HG02623 (cell line): Measurements from ENCODE around the gene GCLM.
"Not testable (repeated sequence)": the region's sequence is repeated elsewhere in the genome, so short reads cannot be mapped to it uniquely, and the experiment has no call there.

Experiments
- ATAC-seq: cut with Tn5 transposase; IDR thresholded peaks from one replicate; pipeline ENCODE4 v1.9.1; 2021; ENCODE audit warnings: moderate library complexity; ENCODE audit not compliant: unreplicated experiment

The GCLM gene

GRCh38 chr1:93899543-93900207, 9.6 kb downstream of the GCLM start:
- ATAC-seq, result no peak

- no peak for ATAC-seq
These were observed 20.3 kb downstream of the GCLM start for GRCh38 chr1:93888900-93889299.

GRCh38 chr1:93882269-93882668, 27.0 kb downstream of the GCLM start:
- no peak for ATAC-seq

- no peak for ATAC-seq
These were observed 28.5 kb downstream of the GCLM start for GRCh38 chr1:93880731-93881130.

GRCh38 chr1:93878889-93879586, 30.2 kb downstream of the GCLM start, which contains the start of gene DNTTIP2:
Gene DNTTIP2 (minus strand): TSS chr1:93879206. CDS start chr1:93879148, 58 bp downstream.
- peak; percentile 96 for ATAC-seq

GRCh38 chr1:93878501-93878888, 30.7 kb downstream of the GCLM start:
- peak; percentile 49 for ATAC-seq

- ATAC-seq, result no peak
These were observed 31.7 kb downstream of the GCLM start for GRCh38 chr1:93877529-93877928.

GRCh38 chr1:93876244-93876643, 33.0 kb downstream of the GCLM start:
- ATAC-seq, result no peak

GRCh38 chr1:93874025-93874651, 35.1 kb downstream of the GCLM start:
- no peak for ATAC-seq

- no peak for ATAC-seq
These were observed 37.9 kb downstream of the GCLM start for GRCh38 chr1:93871366-93871765.

GRCh38 chr1:93869653-93870052, 39.6 kb downstream of the GCLM start:
- no peak for ATAC-seq

GRCh38 chr1:93868492-93868891, 40.7 kb downstream of the GCLM start:
- ATAC-seq, result not testable (repeated sequence)

- no peak for ATAC-seq
These were observed 44.0 kb downstream of the GCLM start for GRCh38 chr1:93865253-93865652.

- no peak for ATAC-seq
These were observed 45.1 kb downstream of the GCLM start for GRCh38 chr1:93864175-93864574.

- not testable (repeated sequence) for ATAC-seq
These were observed 51.6 kb downstream of the GCLM start for GRCh38 chr1:93857653-93858052.

- not testable (repeated sequence) for ATAC-seq
These were observed 53.2 kb downstream of the GCLM start for GRCh38 chr1:93855983-93856382.

- ATAC-seq, result no peak
These were observed 55.3 kb downstream of the GCLM start for GRCh38 chr1:93853940-93854339.

- ATAC-seq, result no peak
These were observed 57.4 kb downstream of the GCLM start for GRCh38 chr1:93851878-93852277.

GRCh38 chr1:93851327-93851712, 57.9 kb downstream of the GCLM start:
- no peak for ATAC-seq

GRCh38 chr1:93850687-93851326, 58.4 kb downstream of the GCLM start:
- not testable (repeated sequence) for ATAC-seq

- no peak for ATAC-seq
These were observed 60.8 kb downstream of the GCLM start for GRCh38 chr1:93848350-93848883.
